ENCODE results near the gene PXT1.

DNA sequence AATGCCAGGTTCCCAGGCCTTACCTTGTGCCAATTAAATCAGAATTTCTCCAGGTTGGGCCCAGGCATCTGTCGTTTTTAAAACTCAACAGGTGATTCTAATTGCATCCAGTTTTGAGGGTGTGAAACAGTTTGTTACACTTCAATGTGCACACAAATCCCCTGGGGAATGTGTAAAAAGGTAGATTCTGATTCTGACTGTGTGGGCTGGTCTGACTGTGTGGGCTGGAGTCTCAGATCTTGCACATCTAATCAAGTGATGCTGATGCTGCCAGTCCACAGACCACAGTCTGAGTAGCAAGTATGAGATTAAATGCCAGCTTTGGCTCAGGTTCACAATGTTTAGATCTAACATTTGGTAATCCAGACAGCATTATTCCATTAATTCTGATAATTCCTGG, 42.7 kb downstream of the PXT1 start:
- TF ChIP-seq CTCF (IDR thresholded peaks at IDR 0.05) (no peak), POLR2A (IDR thresholded peaks at IDR 0.05) (no peak), POLR2AphosphoS5 (IDR thresholded peaks at IDR 0.05) (no peak)

All from breast epithelium (tissue), 3 donors.